OCI-LY7 (cell line): ENCODE results near the gene NOL3.

Experiments
- EZH2phosphoT487 ChIP-seq: fragments of 200-600 bp; sonication (generic); IDR thresholded peaks from 2 replicates; pipeline ENCODE4 v1.6.1; 2018; ENCODE audit warnings: low read depth, borderline replicate concordance, mild to moderate bottlenecking, mixed run types, antibody characterized with exemption, low read length, moderate library complexity, mixed read lengths
- TF ChIP-seq, protein P1 (sequence below): fragments of 200-600 bp; sonication (generic); conservative IDR thresholded peaks from 2 replicates; pipeline ENCODE4 v1.5.1; 2014; ENCODE audit warnings: mild to moderate bottlenecking, antibody characterized with exemption, low read length, moderate library complexity, mixed read lengths

GRCh38 chr16:67170168-67170948, at the start of gene NOL3:
- TF ChIP-seq, protein P1, sequence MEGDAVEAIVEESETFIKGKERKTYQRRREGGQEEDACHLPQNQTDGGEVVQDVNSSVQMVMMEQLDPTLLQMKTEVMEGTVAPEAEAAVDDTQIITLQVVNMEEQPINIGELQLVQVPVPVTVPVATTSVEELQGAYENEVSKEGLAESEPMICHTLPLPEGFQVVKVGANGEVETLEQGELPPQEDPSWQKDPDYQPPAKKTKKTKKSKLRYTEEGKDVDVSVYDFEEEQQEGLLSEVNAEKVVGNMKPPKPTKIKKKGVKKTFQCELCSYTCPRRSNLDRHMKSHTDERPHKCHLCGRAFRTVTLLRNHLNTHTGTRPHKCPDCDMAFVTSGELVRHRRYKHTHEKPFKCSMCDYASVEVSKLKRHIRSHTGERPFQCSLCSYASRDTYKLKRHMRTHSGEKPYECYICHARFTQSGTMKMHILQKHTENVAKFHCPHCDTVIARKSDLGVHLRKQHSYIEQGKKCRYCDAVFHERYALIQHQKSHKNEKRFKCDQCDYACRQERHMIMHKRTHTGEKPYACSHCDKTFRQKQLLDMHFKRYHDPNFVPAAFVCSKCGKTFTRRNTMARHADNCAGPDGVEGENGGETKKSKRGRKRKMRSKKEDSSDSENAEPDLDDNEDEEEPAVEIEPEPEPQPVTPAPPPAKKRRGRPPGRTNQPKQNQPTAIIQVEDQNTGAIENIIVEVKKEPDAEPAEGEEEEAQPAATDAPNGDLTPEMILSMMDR = no peak
- no peak for TF ChIP-seq EZH2phosphoT487
